PC-3 (cell line): ENCODE measurements around the gene ENAM. TPM values are rescaled to one million over a fixed set of nuclear protein-coding genes. Genes with fewer than 3 reads are reported as not detected.
"Not testable (repeated sequence)": the region's sequence is repeated elsewhere in the genome, so short reads cannot be mapped to it uniquely, and the experiment has no call there.

ENCODE experiments used
- ATAC-seq: fragments of 200-7000 bp; cut with Tn5 transposase; 2 replicates; pipeline ENCODE4 v1.9.1; 2020; ENCODE audit warnings: mild to moderate bottlenecking, moderate library complexity
- BruUV-seq: library from RNA; stranded (reverse); fragments of 400-500 nt; replicated peaks from 2 replicates; lab custom pipeline; 2021; lab: Mats Ljungman, UMichigan
- CTCF ChIA-PET: fragments of 300-600 bp; sonication (Branson Sonifier 250); formaldehyde crosslinking; loops from one replicate; lab custom pipeline; 2022; ENCODE audit warnings: antibody characterized with exemption; lab: Charles Lee
- POLR2A ChIA-PET: fragments of 300-600 bp; sonication (Branson Sonifier 250); formaldehyde crosslinking; loops from one replicate; lab custom pipeline; 2022; ENCODE audit warnings: antibody characterized with exemption; ENCODE audit not compliant: unreplicated experiment; lab: Charles Lee
- DNase-seq: peaks from one replicate; pipeline ENCODE4 v3.0.0-alpha.2; 2015
- H2AFZ ChIP-seq: fragments of 300-600 bp; sonication (generic); 2 replicates; pipeline ENCODE4 v1.6.0; 2016; ENCODE audit warnings: antibody characterized with exemption, low read length
- H3F3A ChIP-seq: fragments of 300-600 bp; sonication (generic); one replicate; pipeline ENCODE4 v1.6.0; 2017; ENCODE audit warnings: antibody characterized with exemption, low read length, control low read depth, mild to moderate bottlenecking; ENCODE audit not compliant: unreplicated experiment
- H3K27ac ChIP-seq: fragments of 300-600 bp; sonication (generic); 2 replicates; pipeline ENCODE4 v1.5.1; 2016; ENCODE audit warnings: mild to moderate bottlenecking, low read length
- H3K27me3 ChIP-seq: fragments of 300-600 bp; sonication (generic); 2 replicates; pipeline ENCODE4 v1.6.1; 2016; ENCODE audit warnings: low read length, mixed read lengths
- H3K36me3 ChIP-seq: fragments of 300-600 bp; sonication (generic); 2 replicates; pipeline ENCODE4 v1.6.1; 2016; ENCODE audit warnings: low read depth, mixed run types, low read length, mixed read lengths
- H3K4me1 ChIP-seq: fragments of 300-600 bp; sonication (generic); 2 replicates; pipeline ENCODE4 v1.5.1; 2016; ENCODE audit warnings: low read length; ENCODE audit not compliant: insufficient read depth
- H3K4me2 ChIP-seq: fragments of 300-600 bp; sonication (generic); 2 replicates; pipeline ENCODE4 v1.6.0; 2016; ENCODE audit warnings: low read length
- H3K4me3 ChIP-seq: fragments of 300-600 bp; sonication (generic); 2 replicates; pipeline ENCODE4 v1.5.1; 2016; ENCODE audit warnings: mild to moderate bottlenecking, low read length, mixed read lengths
- H3K79me2 ChIP-seq: fragments of 300-600 bp; sonication (generic); 2 replicates; pipeline ENCODE4 v1.6.1; 2017; ENCODE audit warnings: low read length, mixed read lengths
- H3K9ac ChIP-seq: fragments of 300-600 bp; sonication (generic); 2 replicates; pipeline ENCODE4 v1.6.0; 2016; ENCODE audit warnings: mild to moderate bottlenecking, low read length
- H3K9me2 ChIP-seq: fragments of 300-600 bp; sonication (generic); replicated peaks from 2 replicates; pipeline ENCODE4 v1.6.1; 2016; ENCODE audit warnings: mixed run types, low read length, mixed read lengths
- H3K9me3 ChIP-seq: fragments of 300-600 bp; sonication (generic); 2 replicates; pipeline ENCODE4 v1.6.1; 2016; ENCODE audit warnings: low read length, mixed read lengths
- H4K20me1 ChIP-seq: fragments of 300-600 bp; sonication (generic); 2 replicates; pipeline ENCODE4 v1.6.1; 2016; ENCODE audit warnings: low read length, mixed read lengths
- EZH2 ChIP-seq: fragments of 300-600 bp; sonication (generic); IDR thresholded peaks from one replicate; pipeline ENCODE4 v1.6.1; 2017; ENCODE audit warnings: antibody characterized with exemption, mild to moderate bottlenecking, low read length; ENCODE audit not compliant: unreplicated experiment
- EZH2phosphoT487 ChIP-seq: fragments of 300-600 bp; sonication (generic); IDR thresholded peaks from 2 replicates; pipeline ENCODE4 v1.6.1; 2018; ENCODE audit warnings: mild to moderate bottlenecking, antibody characterized with exemption, low read length, borderline replicate concordance
- intact Hi-C: fragments of 100-400 bp; cut with micrococcal nuclease; formaldehyde crosslinking; loops from 2 replicates; pipeline ENCODE4 v1.9.0; 2023
- total RNA-seq: library from RNA; depleted of rRNA; stranded (reverse); fragments of >200 nt; gene quantifications from 2 replicates; pipeline ENCODE4 v1.2.3, GENCODE V29; 2014; rRNA removed
- TF ChIP-seq, protein P1 (sequence below): fragments of 300-600 bp; sonication (generic); conservative IDR thresholded peaks from 2 replicates; pipeline ENCODE4 v1.5.1; 2017; ENCODE audit warnings: antibody characterized with exemption, low read depth, mild to moderate bottlenecking, low read length

The ENAM gene
- total RNA-seq, 1 experiment from 2014 or later: not detected

DNA sequence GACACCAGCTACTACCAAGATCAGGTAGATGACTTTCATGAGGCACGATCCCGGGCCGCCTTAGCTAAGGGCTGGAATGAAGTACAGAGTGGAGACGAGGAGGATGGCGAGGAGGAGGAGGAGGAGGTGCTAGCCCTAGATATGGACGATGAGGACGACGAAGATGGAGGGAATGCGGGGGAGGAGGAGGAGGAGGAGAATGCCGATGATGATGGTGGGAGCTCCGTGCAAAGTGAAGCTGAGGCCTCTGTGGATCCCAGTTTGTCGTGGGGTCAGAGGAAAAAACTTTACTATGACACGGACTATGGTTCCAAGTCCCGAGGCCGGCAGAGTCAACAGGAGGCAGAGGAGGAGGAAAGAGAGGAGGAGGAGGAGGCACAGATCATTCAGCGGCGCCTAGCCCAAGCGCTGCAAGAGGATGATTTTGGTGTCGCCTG is 60.3 kb downstream of the ENAM start:
- peak; percentile 5 for ATAC-seq
- intact Hi-C loops: loop anchor here (1.0 to 5.0 kb wide), 5 partner anchors 15 to 303 kb away; partner anchors contain the start of genes DCK and GRSF1

DNA sequence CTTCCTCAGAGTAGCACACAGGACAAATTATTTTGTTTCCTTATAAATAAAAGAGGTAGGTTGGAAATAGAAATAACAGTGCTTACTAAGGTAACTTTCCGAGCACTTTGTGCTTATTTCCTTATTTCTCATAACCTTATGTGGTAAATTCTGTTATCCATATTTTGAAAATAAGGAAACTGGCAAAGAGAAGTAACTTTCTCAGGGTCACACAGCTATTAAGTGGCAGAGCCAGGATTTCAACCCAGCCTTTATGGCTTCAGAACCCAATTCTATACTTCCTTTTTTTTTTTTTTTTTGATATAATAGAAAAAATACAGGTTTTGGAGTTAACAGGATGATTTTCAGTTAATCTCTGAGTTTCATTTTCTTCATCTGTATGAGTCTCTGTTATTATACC is 63.1 kb downstream of the ENAM start:
- Histone ChIP-seq H3K27ac (no peak overlapping the region), H3K9ac (no peak overlapping the region), H3K27me3 (no peaks in the 10 kb centered on the region), H4K20me1 (peaks cover 16% of the 10 kb centered on the region), H2AFZ (no peak overlapping the region), H3K4me3 (no peak overlapping the region), H3K9me2 (no peaks in the 10 kb centered on the region), H3K4me1 (peaks cover 21% of the 10 kb centered on the region), H3K9me3 (no peaks in the 10 kb centered on the region), H3K36me3 (peaks cover 10% of the 10 kb centered on the region), H3K79me2 (peaks cover 49% of the 10 kb centered on the region), H3K4me2 (peak overlapping the region; percentile 12; the same call in 1 of the 2 replicates), H3F3A (no peaks in the 10 kb centered on the region)
- ChIA-PET POLR2A (interaction anchor here (0.7 kb wide), 1 partner anchor 540 kb away, joined by 23 read pairs; no protein-coding TSS in a partner anchor), CTCF (no interaction called here)
- TF ChIP-seq EZH2 (no peak), EZH2phosphoT487 (no peak)
- TF ChIP-seq, protein P1, sequence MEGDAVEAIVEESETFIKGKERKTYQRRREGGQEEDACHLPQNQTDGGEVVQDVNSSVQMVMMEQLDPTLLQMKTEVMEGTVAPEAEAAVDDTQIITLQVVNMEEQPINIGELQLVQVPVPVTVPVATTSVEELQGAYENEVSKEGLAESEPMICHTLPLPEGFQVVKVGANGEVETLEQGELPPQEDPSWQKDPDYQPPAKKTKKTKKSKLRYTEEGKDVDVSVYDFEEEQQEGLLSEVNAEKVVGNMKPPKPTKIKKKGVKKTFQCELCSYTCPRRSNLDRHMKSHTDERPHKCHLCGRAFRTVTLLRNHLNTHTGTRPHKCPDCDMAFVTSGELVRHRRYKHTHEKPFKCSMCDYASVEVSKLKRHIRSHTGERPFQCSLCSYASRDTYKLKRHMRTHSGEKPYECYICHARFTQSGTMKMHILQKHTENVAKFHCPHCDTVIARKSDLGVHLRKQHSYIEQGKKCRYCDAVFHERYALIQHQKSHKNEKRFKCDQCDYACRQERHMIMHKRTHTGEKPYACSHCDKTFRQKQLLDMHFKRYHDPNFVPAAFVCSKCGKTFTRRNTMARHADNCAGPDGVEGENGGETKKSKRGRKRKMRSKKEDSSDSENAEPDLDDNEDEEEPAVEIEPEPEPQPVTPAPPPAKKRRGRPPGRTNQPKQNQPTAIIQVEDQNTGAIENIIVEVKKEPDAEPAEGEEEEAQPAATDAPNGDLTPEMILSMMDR: no peak
- BruUV-seq: no TSS peak
- ATAC-seq: no peak
- intact Hi-C loops: loop anchor here (10.0 kb wide), 1 partner anchor 63 kb away; no protein-coding TSS in a partner anchor
- DNase-seq: no peak

More for the DNA sequence above, 60.3 kb downstream of the ENAM start:
- no peaks in the 10 kb centered on the region for H3K27me3 ChIP-seq
- H3K9me2 ChIP-seq: no peaks in the 10 kb centered on the region
- H3K9me3 ChIP-seq: no peaks in the 10 kb centered on the region
- TSS peak; percentile 64 for BruUV-seq
- peaks cover 16% of the 10 kb centered on the region for H4K20me1 ChIP-seq
- peak overlapping the region; percentile 68 for H3K27ac ChIP-seq
- peak overlapping the region; percentile 94 for H3K9ac ChIP-seq
- TF ChIP-seq, protein P1: no peak
- no peak for TF ChIP-seq EZH2
- no peak for TF ChIP-seq EZH2phosphoT487
- H3F3A ChIP-seq: no peaks in the 10 kb centered on the region
- H3K79me2 ChIP-seq: peaks cover 49% of the 10 kb centered on the region
- no peak for DNase-seq
- H3K4me3 ChIP-seq: peak overlapping the region; percentile 89
- ChIA-PET POLR2A (interaction anchor here (0.8 kb wide), 1 partner anchor 321 kb away, joined by 4 read pairs; no protein-coding TSS in a partner anchor), CTCF (interaction anchor here (0.6 kb wide), 2 partner anchors 16 to 321 kb away, joined by 3 to 6 read pairs; no protein-coding TSS in a partner anchor)
- H3K4me1 ChIP-seq: peaks cover 21% of the 10 kb centered on the region
- peaks cover 10% of the 10 kb centered on the region for H3K36me3 ChIP-seq
- H3K4me2 ChIP-seq: peak overlapping the region; percentile 93
- H2AFZ ChIP-seq: peak overlapping the region; percentile 76

DNA sequence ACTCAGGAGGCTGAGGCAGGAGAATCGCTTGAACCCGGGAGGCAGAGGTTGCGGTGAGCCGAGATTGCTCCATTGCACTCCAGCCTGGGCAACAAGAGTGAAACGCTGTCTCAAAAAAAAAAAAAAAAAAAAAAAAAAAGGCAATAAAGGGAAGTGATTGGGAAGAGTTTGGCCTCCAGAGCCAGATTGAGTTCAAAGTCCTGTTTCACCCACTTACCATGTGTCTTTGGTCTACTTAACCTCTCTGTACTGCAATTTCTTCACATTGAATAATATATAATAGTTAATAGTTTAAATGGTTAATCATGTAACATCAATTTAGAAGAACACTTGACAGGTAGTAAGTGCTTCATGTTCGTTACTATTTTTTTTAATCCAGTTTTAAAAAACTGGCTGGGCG is 66.1 kb downstream of the ENAM start:
- CTCF ChIA-PET, H4K20me1 ChIP-seq, DNase-seq, H3K4me3 ChIP-seq, BruUV-seq, H3K9me3 ChIP-seq, H3K36me3 ChIP-seq, H3F3A ChIP-seq, H3K9me2 ChIP-seq, H3K27me3 ChIP-seq, H3K27ac ChIP-seq, H2AFZ ChIP-seq, H3K9ac ChIP-seq, ATAC-seq, H3K4me2 ChIP-seq: not testable (repeated sequence)
- intact Hi-C loops: loop anchor here (10.0 kb wide), 1 partner anchor 60 kb away; no protein-coding TSS in a partner anchor
- Histone ChIP-seq H3K79me2 (peaks cover 35% of the 10 kb centered on the region), H3K4me1 (peaks cover 22% of the 10 kb centered on the region)
- POLR2A ChIA-PET: interaction anchor here (0.6 kb wide), 1 partner anchor 15 kb away, joined by 9 read pairs; no protein-coding TSS in a partner anchor

Other genes starting within 250 kb of the ENAM start
- not detected in 2 replicates for gene SMR3B, start 245.6 kb upstream of the ENAM start, total RNA-seq
- gene OPRPN, start 230.8 kb upstream of the ENAM start, total RNA-seq: not detected in 2 replicates
- gene MUC7, start 156.5 kb upstream of the ENAM start, total RNA-seq: 0.04 TPM in 1 of 2 replicates, not detected in the other
- 0.40 TPM in 1 of 2 replicates, not detected in the other for gene AMTN, start 110.2 kb upstream of the ENAM start, total RNA-seq
- not detected in 2 replicates for gene AMBN, start 36.5 kb upstream of the ENAM start, total RNA-seq
- not detected in 2 replicates for gene JCHAIN, start 37.8 kb downstream of the ENAM start, total RNA-seq
- gene UTP3, start 59.8 kb downstream of the ENAM start, total RNA-seq: 27.8 and 38.5 TPM in 2 replicates
- 22.1 and 25.6 TPM in 2 replicates for gene RUFY3, start 93.2 kb downstream of the ENAM start, total RNA-seq
- gene GRSF1, start 211.1 kb downstream of the ENAM start, total RNA-seq: 102 and 103 TPM in 2 replicates